Cardiac muscle cell (in vitro differentiated cells and primary cell): ENCODE data around the gene EPHB2. TPM values are rescaled to one million over a fixed set of nuclear protein-coding genes. Genes with fewer than 3 reads are reported as not detected.

Experiments
- DNase-seq, 2 donors: peaks; one replicate each; pipeline versions ENCODE4 v3.0.0 to v3.0.0-alpha.2; 2010 to 2017; ENCODE audit warnings: low read depth in 1 of 2, low spot score in 1 of 2
- H3K27ac ChIP-seq: fragments of 200-600 bp; sonication (generic); 2 replicates; pipeline ENCODE4 v1.5.1; 2016
- H3K27me3 ChIP-seq: fragments of 200-600 bp; sonication (generic); 2 replicates; pipeline ENCODE4 v1.6.0; 2016; ENCODE audit warnings: control low read depth
- H3K36me3 ChIP-seq: fragments of 200-600 bp; sonication (generic); 2 replicates; pipeline ENCODE4 v1.5.1; 2016; ENCODE audit warnings: control low read depth
- H3K4me1 ChIP-seq: fragments of 200-600 bp; sonication (generic); 2 replicates; pipeline ENCODE4 v1.8.1; 2017; ENCODE audit warnings: low read depth, mild to moderate bottlenecking, mixed run types
- H3K4me3 ChIP-seq: fragments of 200-600 bp; sonication (generic); 2 replicates; pipeline ENCODE4 v1.5.1; 2016; ENCODE audit warnings: mild to moderate bottlenecking
- H3K9me3 ChIP-seq: fragments of 200-600 bp; sonication (generic); 2 replicates; pipeline ENCODE4 v1.5.1; 2017; ENCODE audit warnings: low read depth, mild to moderate bottlenecking, control low read depth
- CTCF ChIP-seq: IDR thresholded peaks from 2 replicates; pipeline ENCODE4 v1.5.1; 2012; ENCODE audit warnings: low read depth, mild to moderate bottlenecking, low read length
- polyA plus RNA-seq: library from polyadenylated mRNA; unstranded; fragments of >200 nt; fragmentation: Nextera tagmentation; extraction: Ambion mirVana; gene quantifications from 2 replicates; pipeline ENCODE4 v1.2.1, GENCODE V29; 2016
- total RNA-seq: library from RNA; depleted of rRNA; stranded (reverse); fragments of >200 nt; gene quantifications from 2 replicates; pipeline ENCODE4 v1.2.3, GENCODE V29; 2016

Gene EPHB2
- total and polyA plus RNA-seq, 2 experiments from 2014 or later, result 38.8 to 96.3 TPM

GRCh38 chr1:22711071-22711470 lies 432 bp downstream of the EPHB2 start:
- Histone ChIP-seq H3K27me3 (no peaks in the 10 kb centered on the region), H3K4me1 (peaks cover 23% of the 10 kb centered on the region), H3K9me3 (no peaks in the 10 kb centered on the region), H3K4me3 (peak overlapping the region; percentile 82), H3K27ac (no peak overlapping the region), H3K36me3 (no peaks in the 10 kb centered on the region)
- peak; percentile 13 to 42 for DNase-seq
- no peak for TF ChIP-seq CTCF

GRCh38 chr1:22711591-22712501 lies 1.2 kb downstream of the EPHB2 start:
- Histone ChIP-seq H3K9me3 (no peaks in the 10 kb centered on the region), H3K27ac (no peak overlapping the region), H3K4me3 (peak overlapping the region; percentile 82), H3K36me3 (no peaks in the 10 kb centered on the region), H3K27me3 (no peaks in the 10 kb centered on the region), H3K4me1 (peaks cover 23% of the 10 kb centered on the region)
- DNase-seq, result peak; percentile 35 to 73
- no peak for TF ChIP-seq CTCF

GRCh38 chr1:22712502-22713271 lies 2.0 kb downstream of the EPHB2 start:
- H3K9me3 ChIP-seq, result no peaks in the 10 kb centered on the region

GRCh38 chr1:22714455-22714854 lies 3.8 kb downstream of the EPHB2 start:
- H3K4me3 ChIP-seq, result no peak overlapping the region
- H3K4me1 ChIP-seq, result peaks cover 27% of the 10 kb centered on the region
- no peak for DNase-seq
- no peak for TF ChIP-seq CTCF
- H3K27me3 ChIP-seq, result no peaks in the 10 kb centered on the region
- no peaks in the 10 kb centered on the region for H3K36me3 ChIP-seq
- no peak overlapping the region for H3K27ac ChIP-seq
- H3K9me3 ChIP-seq, result no peaks in the 10 kb centered on the region

More at GRCh38 chr1:22712502-22713271, 2.0 kb downstream of the EPHB2 start:
- H3K4me1 ChIP-seq, result peaks cover 27% of the 10 kb centered on the region
- peak overlapping the region; percentile 82 for H3K4me3 ChIP-seq
- DNase-seq, result peak in 1 of 2 donors; percentile 34
- H3K27ac ChIP-seq, result no peak overlapping the region
- no peaks in the 10 kb centered on the region for H3K36me3 ChIP-seq
- H3K27me3 ChIP-seq, result no peaks in the 10 kb centered on the region
- TF ChIP-seq CTCF, result no peak

- no peak for TF ChIP-seq CTCF
- H3K27me3 ChIP-seq, result no peaks in the 10 kb centered on the region
- no peaks in the 10 kb centered on the region for H3K36me3 ChIP-seq
- H3K27ac ChIP-seq, result no peak overlapping the region
- H3K4me3 ChIP-seq, result no peak overlapping the region
- no peaks in the 10 kb centered on the region for H3K9me3 ChIP-seq
- DNase-seq, result no peak
- H3K4me1 ChIP-seq, result peaks cover 20% of the 10 kb centered on the region
Measured at GRCh38 chr1:22717037-22717760, 6.6 kb downstream of the EPHB2 start.
